H1 (cell line): ENCODE data around the gene IL1RAPL1. TPM values are rescaled to one million over a fixed set of nuclear protein-coding genes. Genes with fewer than 3 reads are reported as not detected.
"Not testable (repeated sequence)": the region's sequence is repeated elsewhere in the genome, so short reads cannot be mapped to it uniquely, and the experiment has no call there.

Source experiments
- CTCF ChIA-PET: fragments of 300-600 bp; sonication (Branson Sonifier 250); formaldehyde crosslinking; loops from one replicate; lab custom pipeline; 2021; ENCODE audit not compliant: partially characterized antibody; lab: Charles Lee
- POLR2A ChIA-PET: fragments of 300-600 bp; sonication (Branson Sonifier 250); formaldehyde crosslinking; loops from one replicate; lab custom pipeline; 2021; ENCODE audit warnings: inconsistent platforms; ENCODE audit not compliant: partially characterized antibody; lab: Charles Lee
- DNase-seq, 2 experiments: peaks; one replicate each; pipeline versions ENCODE4 v3.0.0 to v3.0.0-alpha.2; 2010 to 2022; ENCODE audit warnings: low spot score in 2 of 2, low read depth in 1 of 2, mixed read lengths in 1 of 2
- FAIRE-seq: peaks from 2 replicates; lab custom pipeline; 2011; peaks lifted over from hg19 to GRCh38; lab: Jason Lieb, UNC
- H2AFZ ChIP-seq: 2 replicates; pipeline ENCODE4 v1.8.1; 2012; ENCODE audit warnings: low read length, inconsistent platforms
- H2AK5ac ChIP-seq: 2 replicates; pipeline ENCODE4 v1.6.1; 2013; ENCODE audit warnings: low read depth, low read length
- H2BK120ac ChIP-seq: replicated peaks from 2 replicates; pipeline ENCODE3; 2013; ENCODE audit warnings: low read depth, low read length, inconsistent platforms
- H2BK12ac ChIP-seq: 2 replicates; pipeline ENCODE4 v1.6.1; 2013; ENCODE audit warnings: low read depth, low read length
- H2BK15ac ChIP-seq: 2 replicates; pipeline ENCODE4 v1.6.1; 2013; ENCODE audit warnings: low read length
- H2BK20ac ChIP-seq: 2 replicates; pipeline ENCODE4 v1.6.1; 2013; ENCODE audit warnings: low read length
- H2BK5ac ChIP-seq: 2 replicates; pipeline ENCODE4 v1.6.1; 2013; ENCODE audit warnings: low read depth, low read length
- H3K14ac ChIP-seq: 2 replicates; pipeline ENCODE4 v1.6.1; 2013; ENCODE audit warnings: inconsistent platforms; ENCODE audit not compliant: insufficient read length
- H3K18ac ChIP-seq: 2 replicates; pipeline ENCODE4 v1.6.1; 2013; ENCODE audit warnings: low read length; ENCODE audit errors: extremely low read depth
- H3K23ac ChIP-seq: 2 replicates; pipeline ENCODE4 v1.6.1; 2013; ENCODE audit warnings: inconsistent platforms; ENCODE audit not compliant: insufficient read length
- H3K23me2 ChIP-seq: 2 replicates; pipeline ENCODE4 v1.6.1; 2013; ENCODE audit warnings: low read depth, low read length
- H3K27ac ChIP-seq: 2 replicates; pipeline ENCODE4 v1.6.1; 2011; ENCODE audit warnings: low read depth, low read length, inconsistent platforms
- H3K27me3 ChIP-seq, 4 experiments: replicated peaks in 1 of 4; 1 replicate in 1 of 4; 2 replicates in 3 of 4; pipeline versions ENCODE4 v1.6.1 to v1.8.1; 2011 to 2013; ENCODE audit warnings: low read length in 3 of 4, mild to moderate bottlenecking in 3 of 4, inconsistent platforms in 2 of 4, mixed read lengths in 2 of 4, moderate library complexity in 1 of 4; ENCODE audit not compliant: control insufficient read depth in 3 of 4, insufficient read depth in 3 of 4; ENCODE audit errors: extremely low read depth in 1 of 4
- H3K36me3 ChIP-seq, 4 experiments: 2 replicates each; pipeline versions ENCODE4 v1.6.1 to v1.8.1; 2011 to 2013; ENCODE audit warnings: mild to moderate bottlenecking in 4 of 4, low read length in 3 of 4, moderate library complexity in 2 of 4, control low read depth in 1 of 4, inconsistent platforms in 1 of 4; ENCODE audit not compliant: insufficient read depth in 4 of 4, control insufficient read depth in 2 of 4
- H3K4ac ChIP-seq: replicated peaks from 2 replicates; pipeline ENCODE3; 2013; ENCODE audit warnings: low read length, low read depth, mixed read lengths, inconsistent platforms; ENCODE audit not compliant: insufficient read length
- H3K4me1 ChIP-seq, 4 experiments: replicated peaks in 1 of 4; 1 replicate in 1 of 4; 2 replicates in 3 of 4; pipeline versions ENCODE4 v1.6.1 to v1.8.1; 2011 to 2013; ENCODE audit warnings: low read length in 3 of 4, inconsistent platforms in 2 of 4, mixed read lengths in 1 of 4; ENCODE audit not compliant: insufficient read depth in 4 of 4, control insufficient read depth in 3 of 4
- H3K4me2 ChIP-seq, 2 experiments: 2 replicates each; pipeline versions ENCODE4 v1.6.1 to v1.8.1; 2011 to 2013; ENCODE audit warnings: low read depth in 2 of 2, low read length in 2 of 2, control low read depth in 1 of 2, inconsistent platforms in 1 of 2, mild to moderate bottlenecking in 1 of 2; ENCODE audit not compliant: insufficient read depth in 1 of 2
- H3K4me3 ChIP-seq, 4 experiments: fragments of 200-600, 300-600 bp in 1 of 4; sonication (generic), shearing (Covaris generic), sonication (Bioruptor Twin) in 1 of 4; 2 replicates each; pipeline versions ENCODE4 v1.5.1 to v1.8.1; 2011 to 2016; ENCODE audit warnings: low read length in 4 of 4, low read depth in 3 of 4, control low read depth in 2 of 4, inconsistent platforms in 2 of 4, mild to moderate bottlenecking in 2 of 4, mixed read lengths in 1 of 4, moderate library complexity in 1 of 4; ENCODE audit not compliant: insufficient read depth in 2 of 4; ENCODE audit errors: extremely low read depth in 1 of 4
- H3K56ac ChIP-seq: replicated peaks from 2 replicates; pipeline ENCODE3; 2013; ENCODE audit warnings: low read depth, mild to moderate bottlenecking, mixed read lengths, low read length, inconsistent platforms; ENCODE audit not compliant: insufficient read length
- H3K79me1 ChIP-seq: 2 replicates; pipeline ENCODE4 v1.6.1; 2013; ENCODE audit warnings: low read depth, low read length, control low read depth
- H3K79me2 ChIP-seq, 2 experiments: 2 replicates each; pipeline versions ENCODE4 v1.6.1 to v1.8.1; 2012 to 2013; ENCODE audit warnings: low read length in 2 of 2, mild to moderate bottlenecking in 2 of 2, inconsistent platforms in 1 of 2; ENCODE audit not compliant: insufficient read depth in 2 of 2, control insufficient read depth in 1 of 2
- H3K9ac ChIP-seq, 4 experiments: replicated peaks in 1 of 4; 1 replicate in 1 of 4; 2 replicates in 3 of 4; pipeline versions ENCODE4 v1.6.1 to v1.8.1; 2011 to 2013; ENCODE audit warnings: low read depth in 3 of 4, low read length in 3 of 4, control low read depth in 2 of 4, mild to moderate bottlenecking in 2 of 4, moderate library complexity in 2 of 4, inconsistent platforms in 1 of 4; ENCODE audit errors: extremely low read depth in 1 of 4
- H3K9me3 ChIP-seq, 2 experiments: 2 replicates each; pipeline versions ENCODE4 v1.6.1 to v1.8.1; 2012 to 2013; ENCODE audit warnings: mild to moderate bottlenecking in 2 of 2, moderate library complexity in 2 of 2, control low read depth in 1 of 2, inconsistent platforms in 1 of 2, low read depth in 1 of 2, low read length in 1 of 2, mixed read lengths in 1 of 2; ENCODE audit not compliant: insufficient read depth in 2 of 2
- H4K20me1 ChIP-seq, 2 experiments: replicated peaks in 1 of 2; 2 replicates each; pipeline versions ENCODE3 to v1.8.1; 2011 to 2013; ENCODE audit warnings: inconsistent platforms in 2 of 2, low read length in 2 of 2, mild to moderate bottlenecking in 1 of 2; ENCODE audit not compliant: insufficient read depth in 2 of 2, control insufficient read depth in 1 of 2
- H4K5ac ChIP-seq: 2 replicates; pipeline ENCODE4 v1.6.1; 2013; ENCODE audit warnings: low read length, low read depth, mixed read lengths, inconsistent platforms; ENCODE audit not compliant: insufficient read length
- H4K8ac ChIP-seq: 2 replicates; pipeline ENCODE4 v1.8.0; 2013; ENCODE audit warnings: mild to moderate bottlenecking, moderate library complexity, low read length, inconsistent platforms; ENCODE audit not compliant: insufficient read depth; ENCODE audit errors: extremely low read depth
- H4K91ac ChIP-seq: replicated peaks from 2 replicates; pipeline ENCODE3; 2013; ENCODE audit warnings: low read length, mixed read lengths, inconsistent platforms; ENCODE audit not compliant: insufficient read length
- WGBS, 2 experiments: shearing (Covaris generic) in 1 of 2; methylation state at CpG; one replicate each; pipeline versions ENCODE4 v1.1.6 to v1.1.7; 2013 to 2015; ENCODE audit warnings: low lambda C conversion rate in 2 of 2, mixed read lengths in 2 of 2, inconsistent platforms in 1 of 2, low coverage in 1 of 2, missing lambda C conversion rate in 1 of 2; ENCODE audit not compliant: insufficient replicate concordance in 2 of 2, insufficient coverage in 1 of 2, insufficient read length in 1 of 2; ENCODE audit errors: extremely low coverage in 1 of 2, missing lambda C conversion rate in 1 of 2; 5-methylcytosine and 5-hydroxymethylcytosine counted together
- polyA plus RNA-seq, 7 experiments: library from polyadenylated mRNA; depleted of rRNA in 3 of 7; stranded (reverse) in 5 of 7; unstranded in 2 of 7; fragments of >200 nt in 5 of 7; fragments of 200-250 nt in 2 of 7; gene quantifications; 1 replicate in 5 of 7; 2 replicates in 1 of 7; 4 replicates in 1 of 7; pipeline versions ENCODE4 v1.2.1 to v1.2.3, GENCODE V29; 2011 to 2013; ENCODE audit warnings: missing spikeins in 2 of 7, mixed read lengths in 2 of 7
- total RNA-seq: library from RNA; stranded (reverse); fragmentation: NEBNext Ultra II Directional; extraction: Animal tissue kit (Norgen Biotek cat#: 25700); gene quantifications from 2 replicates; pipeline ENCODE4 v1.2.1, GENCODE V29; 2021

The IL1RAPL1 gene
- total and polyA plus RNA-seq, 2 of the 8 experiments (the other 6 are each of a cell fraction or from before 2014, with no cell fraction given): 0.11 to 0.35 TPM

GRCh38 chrX:29332429-29332828 is 745.2 kb downstream of the IL1RAPL1 start:
- H3K27me3 ChIP-seq, H2BK120ac ChIP-seq, H2BK5ac ChIP-seq, CTCF ChIA-PET, FAIRE-seq, H3K36me3 ChIP-seq, H2AK5ac ChIP-seq, H2BK12ac ChIP-seq, H3K27ac ChIP-seq, H3K79me1 ChIP-seq, H3K18ac ChIP-seq, H3K9me3 ChIP-seq, H3K4me3 ChIP-seq, H3K56ac ChIP-seq, H3K4me1 ChIP-seq, H3K79me2 ChIP-seq, H3K9ac ChIP-seq, H4K5ac ChIP-seq, H2BK20ac ChIP-seq, H3K23ac ChIP-seq, POLR2A ChIA-PET, H4K91ac ChIP-seq, H4K8ac ChIP-seq, H2BK15ac ChIP-seq, H3K4me2 ChIP-seq, H3K14ac ChIP-seq, H3K23me2 ChIP-seq, DNase-seq, H2AFZ ChIP-seq, H3K4ac ChIP-seq, H4K20me1 ChIP-seq: not testable (repeated sequence)
- no CpG with 5 or more reads among the region's 3 CpGs for WGBS, 2 experiments

GRCh38 chrX:29333091-29333490 is 745.8 kb downstream of the IL1RAPL1 start:
- WGBS, 2 experiments: no CpG with 5 or more reads among the region's 27 CpGs
- POLR2A ChIA-PET, H2AFZ ChIP-seq, H3K23ac ChIP-seq, CTCF ChIA-PET, H3K79me2 ChIP-seq, H2BK20ac ChIP-seq, H3K56ac ChIP-seq, DNase-seq, H4K5ac ChIP-seq, H2BK15ac ChIP-seq, H3K79me1 ChIP-seq, H2BK5ac ChIP-seq, H2BK120ac ChIP-seq, H4K8ac ChIP-seq, H3K9me3 ChIP-seq, H3K4me2 ChIP-seq, H4K91ac ChIP-seq, H2AK5ac ChIP-seq, H3K23me2 ChIP-seq, H3K18ac ChIP-seq, H2BK12ac ChIP-seq, H3K9ac ChIP-seq, H3K27me3 ChIP-seq, H3K4ac ChIP-seq, H3K4me1 ChIP-seq, H3K27ac ChIP-seq, H3K4me3 ChIP-seq, H4K20me1 ChIP-seq, H3K14ac ChIP-seq, FAIRE-seq, H3K36me3 ChIP-seq: not testable (repeated sequence)
